T-helper 2 cell (primary cell): ENCODE results near the gene SAMD11.
"Not testable (repeated sequence)": the region's sequence is repeated elsewhere in the genome, so short reads cannot be mapped to it uniquely, and the experiment has no call there.

ENCODE experiments used
- DNase-seq, 5 experiments: peaks; one replicate each; pipeline versions ENCODE4 v3.0.0 to v3.0.0-alpha.2; 2012 to 2022

The SAMD11 gene

GRCh38 chr1:980137-980571 is 56.4 kb downstream of the SAMD11 start:
- DNase-seq: no peak

- no peak for DNase-seq
Observed at GRCh38 chr1:980602-981395, 57.1 kb downstream of the SAMD11 start.

DNA sequence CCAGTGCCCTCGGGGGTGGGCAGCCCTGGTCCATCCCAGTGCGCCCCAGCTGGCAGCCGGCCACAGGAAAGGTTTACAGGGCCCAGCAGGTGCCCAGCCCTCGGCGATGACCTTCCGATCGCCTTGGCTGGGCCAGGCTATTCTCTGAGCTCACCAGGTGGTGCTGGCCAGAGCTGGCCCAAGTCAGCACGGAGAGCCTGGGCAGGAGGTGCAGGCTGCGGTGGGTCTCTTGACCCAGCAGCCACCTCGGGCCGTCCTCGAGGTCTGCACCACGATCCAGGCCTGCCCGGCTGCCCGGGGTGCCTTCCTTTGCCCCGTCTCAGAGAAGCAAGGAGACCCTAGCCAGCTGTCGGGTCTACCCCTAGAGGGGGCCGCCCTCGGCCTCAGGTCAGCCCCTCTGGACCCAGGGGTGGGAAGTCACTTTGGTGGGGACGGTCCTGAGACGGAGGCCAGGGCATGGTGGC is 57.8 kb downstream of the SAMD11 start:
- DNase-seq: no peak

DNA sequence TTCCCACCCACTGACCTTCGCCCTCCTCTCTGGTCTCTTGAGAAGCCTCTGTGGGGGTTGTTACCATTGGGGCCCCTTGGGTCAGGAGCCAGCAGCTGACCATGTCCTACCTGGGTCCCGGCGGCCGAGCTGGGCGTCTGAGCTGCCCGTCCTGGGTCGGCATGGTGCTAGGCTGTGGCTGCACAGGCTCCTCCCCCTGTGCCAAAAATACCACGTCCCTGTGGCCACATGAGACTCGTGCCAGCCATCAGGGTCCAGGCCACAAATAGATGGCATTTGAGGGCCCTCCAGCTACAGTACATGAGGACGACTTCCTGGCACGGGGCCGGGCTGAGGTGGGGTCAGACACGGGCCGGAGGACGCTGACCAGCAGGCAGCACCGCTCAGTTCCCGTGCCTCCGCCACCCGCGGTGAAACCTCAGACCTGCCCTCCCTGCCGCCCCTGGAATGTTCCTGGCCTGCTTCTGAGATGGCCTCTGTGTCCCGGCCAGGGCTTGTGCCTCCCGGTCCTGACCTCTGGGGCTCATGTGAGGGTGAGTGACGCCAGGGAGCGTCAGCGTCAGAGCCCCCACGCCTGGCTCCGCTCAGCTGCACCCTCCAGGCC is 58.3 kb downstream of the SAMD11 start, which contains the start of gene PERM1:
PERM1 (minus strand) TSS at position 139 of the 604 bp plus-strand sequence. CDS start 1,064 bp downstream, outside the sequence.
- DNase-seq: no peak

DNA sequence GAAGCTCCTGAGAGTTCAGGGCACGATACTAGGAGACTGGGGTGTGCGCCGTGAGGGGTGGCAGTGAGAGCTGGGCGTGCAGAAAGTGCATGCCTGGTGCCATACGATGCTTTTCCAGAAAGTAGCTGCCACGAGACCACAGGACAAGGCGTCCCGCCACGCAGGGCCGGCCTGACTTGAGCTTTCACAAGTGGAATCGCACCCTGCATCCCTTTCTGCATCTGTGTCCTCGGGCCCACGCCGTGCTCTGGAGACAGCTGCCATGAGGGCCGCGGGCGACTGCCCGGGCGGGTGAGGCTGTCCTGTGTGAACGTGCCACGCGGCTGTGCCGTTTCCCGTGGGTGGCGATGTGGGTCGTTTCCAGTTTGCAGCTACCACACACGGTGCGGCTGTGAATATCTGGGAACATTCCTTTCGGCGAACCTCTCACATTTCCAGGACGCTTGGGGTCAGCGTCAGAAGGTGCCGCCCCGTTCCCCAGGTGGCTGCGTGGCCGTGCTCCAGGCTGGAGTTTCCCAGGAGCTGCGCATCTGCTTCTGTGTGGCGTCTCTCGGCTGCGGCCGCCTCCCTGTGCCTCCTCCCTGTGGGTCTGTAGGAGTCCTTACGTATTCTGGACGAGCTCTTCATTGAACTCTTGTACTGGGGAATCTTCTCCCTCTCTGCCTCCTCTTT is 59.2 kb downstream of the SAMD11 start:
- DNase-seq: no peak

GRCh38 chr1:983798-984475 is 60.2 kb downstream of the SAMD11 start:
- DNase-seq: peak in 3 of 5 experiments; percentile 42 to 53 (median 47)

DNA sequence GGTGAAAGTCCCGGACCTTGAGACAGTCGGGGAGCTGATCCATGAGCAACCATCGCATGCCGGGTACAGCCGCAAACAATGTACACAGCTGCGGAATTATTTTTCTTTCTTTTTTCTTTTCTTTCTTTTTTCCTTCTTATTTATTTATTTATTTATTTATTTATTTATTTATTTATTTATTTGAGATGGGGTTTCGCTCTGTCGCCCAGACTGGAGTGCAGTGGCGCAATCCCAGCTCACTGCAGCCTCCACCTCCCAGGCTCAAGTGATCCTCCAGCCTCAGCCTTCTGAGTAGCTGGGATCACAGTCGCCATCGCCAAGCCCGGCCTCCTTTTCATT is 60.7 kb downstream of the SAMD11 start:
- no peak for DNase-seq

DNA sequence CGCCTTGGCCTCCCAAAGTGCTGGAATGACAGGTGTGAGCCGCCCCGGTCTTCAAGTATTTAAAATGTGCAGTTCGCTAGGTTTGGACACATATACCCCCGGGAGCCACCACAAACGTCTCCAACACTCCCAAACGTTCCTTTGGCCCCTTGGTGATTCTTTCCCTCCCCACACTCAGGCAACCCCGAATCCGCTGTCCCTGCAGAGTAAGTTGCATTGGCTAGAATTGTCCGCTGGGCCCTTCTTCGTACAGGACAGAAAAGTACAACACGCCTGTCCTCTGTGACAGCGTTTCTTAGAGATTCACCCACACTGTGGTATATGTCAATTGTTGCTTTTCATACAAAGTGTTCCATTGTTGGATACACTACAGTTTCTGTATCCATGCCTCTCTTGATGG is 61.4 kb downstream of the SAMD11 start:
- no peak for DNase-seq

DNA sequence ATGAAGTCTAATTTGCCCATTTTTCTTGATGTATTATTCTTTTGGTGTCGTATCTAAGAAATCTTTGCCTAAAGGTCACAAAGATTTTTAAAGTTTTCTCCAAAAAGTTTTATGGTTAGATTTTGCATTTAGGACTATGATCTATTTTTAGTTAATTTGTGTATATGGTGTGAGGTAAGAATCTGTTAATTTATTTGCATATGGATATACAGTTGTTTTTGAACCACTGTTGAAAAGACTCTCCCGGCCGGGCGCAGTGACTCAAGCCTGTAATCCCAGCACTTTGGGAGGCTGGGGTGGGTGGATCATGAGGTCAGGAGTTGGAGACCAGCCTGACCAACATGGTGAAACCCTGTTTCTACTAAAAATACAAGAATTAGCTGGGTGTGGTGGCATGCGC is 64.3 kb downstream of the SAMD11 start:
- DNase-seq: not testable (repeated sequence)

- DNase-seq: not testable (repeated sequence)
Observed at GRCh38 chr1:991275-991674, 67.6 kb downstream of the SAMD11 start.

DNA sequence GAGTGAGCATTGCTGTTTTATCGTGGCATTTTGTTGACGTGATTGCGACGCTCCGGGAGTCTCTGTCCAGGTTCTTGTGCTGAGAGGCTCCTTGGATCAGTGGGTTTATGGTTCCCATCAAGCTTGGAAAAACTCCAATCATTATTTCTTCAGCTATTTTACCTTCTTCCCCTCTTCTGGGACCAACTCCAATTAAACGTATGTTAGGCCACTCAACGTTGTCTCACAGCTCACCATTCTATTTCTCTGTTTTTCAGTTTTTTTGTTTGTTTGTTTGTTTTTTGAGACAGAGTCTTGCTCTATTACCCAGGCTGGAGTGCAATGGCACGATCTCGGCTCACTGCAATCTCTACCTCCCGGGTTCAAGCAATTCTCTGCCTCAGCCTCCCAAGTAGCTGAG is 68.2 kb downstream of the SAMD11 start:
- no peak for DNase-seq

GRCh38 chr1:992362-992761 is 68.6 kb downstream of the SAMD11 start:
- peak in 1 of 5 experiments; percentile 30 for DNase-seq

- DNase-seq: no peak
Observed at GRCh38 chr1:993379-993995, 69.8 kb downstream of the SAMD11 start.
